HEK293 (cell line): Measurements from ENCODE around the gene KRT76.
A peak's percentile ranks its signal among the peaks of the same experiment; 100 is the strongest.

ENCODE experiments used
- CTCF ChIA-PET: fragments of 350-600 bp; formaldehyde crosslinking; extraction: SDS; loops from one replicate; lab custom pipeline; 2021; ENCODE audit warnings: antibody characterized with exemption; lab: Yijun Ruan, JAX
- POLR2A ChIA-PET: fragments of 300-600 bp; formaldehyde crosslinking; extraction: SDS; loops from one replicate; lab custom pipeline; 2020; ENCODE audit warnings: antibody characterized with exemption, inconsistent platforms; lab: Yijun Ruan, JAX
- H3K27ac ChIP-seq: fragments of 200-500 bp; sonication (Bioruptor generic); 2 replicates; pipeline ENCODE4 v1.5.1; 2014; ENCODE audit warnings: low read depth, low read length, control low read depth, inconsistent platforms; ENCODE audit errors: extremely low read depth
- H3K36me3 ChIP-seq, 2 experiments: fragments of 200-500 bp in 1 of 2; sonication (Bioruptor generic) in 1 of 2; 1 replicate in 1 of 2; 2 replicates in 1 of 2; pipeline ENCODE4 v1.5.1; 2014 to 2017; ENCODE audit warnings: inconsistent platforms in 2 of 2, low read length in 2 of 2; ENCODE audit not compliant: control insufficient read depth in 2 of 2, insufficient read depth in 1 of 2
- H3K4me1 ChIP-seq: fragments of 200-500 bp; sonication (Bioruptor generic); 2 replicates; pipeline ENCODE4 v1.5.1; 2014; ENCODE audit warnings: mild to moderate bottlenecking, low read length, inconsistent platforms; ENCODE audit not compliant: control insufficient read depth, insufficient read depth
- H3K4me3 ChIP-seq: 2 replicates; pipeline ENCODE4 v1.5.1; 2011; ENCODE audit warnings: low read depth, mild to moderate bottlenecking, control low read depth, low read length, moderate library complexity
- H3K9me3 ChIP-seq: fragments of 200-500 bp; sonication (Bioruptor generic); 2 replicates; pipeline ENCODE4 v1.5.1; 2014; ENCODE audit warnings: low read depth, low read length, inconsistent platforms; ENCODE audit not compliant: control insufficient read depth, insufficient read depth
- SETDB1 ChIP-seq: IDR thresholded peaks from one replicate; pipeline ENCODE4 v1.6.1; 2017; ENCODE audit warnings: mild to moderate bottlenecking, low read length, moderate library complexity, mixed read lengths; ENCODE audit not compliant: insufficient read length
- ZBTB17 ChIP-seq: fragments of 450-650 bp; formaldehyde crosslinking; IDR thresholded peaks from 2 replicates; pipeline ENCODE4 v1.5.1; 2016; ENCODE audit warnings: missing biosample characterization, missing genetic modification characterization
- ZBTB6 ChIP-seq: fragments of 450-650 bp; formaldehyde crosslinking; IDR thresholded peaks from 2 replicates; pipeline ENCODE4 v1.5.1; 2017; ENCODE audit warnings: missing biosample characterization, missing genetic modification characterization
- ZEB2 ChIP-seq: fragments of 450-650 bp; formaldehyde crosslinking; IDR thresholded peaks from 2 replicates; pipeline ENCODE4 v1.5.1; 2016; ENCODE audit warnings: missing biosample characterization, missing genetic modification characterization
- ZFP41 ChIP-seq: fragments of 450-650 bp; formaldehyde crosslinking; IDR thresholded peaks from 2 replicates; pipeline ENCODE4 v1.5.1; 2016; ENCODE audit warnings: missing biosample characterization, missing genetic modification characterization, borderline replicate concordance
- ZNF138 ChIP-seq: fragments of 450-650 bp; formaldehyde crosslinking; IDR thresholded peaks from 2 replicates; pipeline ENCODE4 v1.5.1; 2016; ENCODE audit warnings: missing biosample characterization, missing genetic modification characterization, borderline replicate concordance
- ZNF2 ChIP-seq: fragments of 450-650 bp; formaldehyde crosslinking; IDR thresholded peaks from 2 replicates; pipeline ENCODE4 v1.5.1; 2016; ENCODE audit warnings: missing biosample characterization, missing genetic modification characterization
- ZNF302 ChIP-seq: fragments of 450-650 bp; formaldehyde crosslinking; IDR thresholded peaks from 2 replicates; pipeline ENCODE4 v1.5.1; 2016; ENCODE audit warnings: missing biosample characterization, missing genetic modification characterization, low read depth
- ZNF433 ChIP-seq: fragments of 450-650 bp; formaldehyde crosslinking; IDR thresholded peaks from 2 replicates; pipeline ENCODE4 v1.5.1; 2016; ENCODE audit warnings: missing biosample characterization, missing genetic modification characterization, low read depth
- ZNF544 ChIP-seq: fragments of 450-650 bp; formaldehyde crosslinking; IDR thresholded peaks from 2 replicates; pipeline ENCODE4 v1.5.0; 2017; ENCODE audit warnings: missing biosample characterization, missing genetic modification characterization
- ZNF626 ChIP-seq: fragments of 450-650 bp; sonication (Bioruptor Pico); formaldehyde crosslinking; IDR thresholded peaks from 2 replicates; pipeline ENCODE4 v1.5.1; 2018; ENCODE audit warnings: missing biosample characterization, missing genetic modification characterization, inconsistent platforms
- ZNF660 ChIP-seq: fragments of 450-650 bp; IDR thresholded peaks from 2 replicates; pipeline ENCODE4 v1.5.1; 2018; ENCODE audit warnings: missing biosample characterization, mild to moderate bottlenecking, missing genetic modification characterization
- TF ChIP-seq, protein P1 (sequence below): fragments of 450-650 bp; formaldehyde crosslinking; IDR thresholded peaks from 2 replicates; pipeline ENCODE4 v1.5.1; 2017; ENCODE audit warnings: missing biosample characterization, missing genetic modification characterization

KRT76 gene

DNA sequence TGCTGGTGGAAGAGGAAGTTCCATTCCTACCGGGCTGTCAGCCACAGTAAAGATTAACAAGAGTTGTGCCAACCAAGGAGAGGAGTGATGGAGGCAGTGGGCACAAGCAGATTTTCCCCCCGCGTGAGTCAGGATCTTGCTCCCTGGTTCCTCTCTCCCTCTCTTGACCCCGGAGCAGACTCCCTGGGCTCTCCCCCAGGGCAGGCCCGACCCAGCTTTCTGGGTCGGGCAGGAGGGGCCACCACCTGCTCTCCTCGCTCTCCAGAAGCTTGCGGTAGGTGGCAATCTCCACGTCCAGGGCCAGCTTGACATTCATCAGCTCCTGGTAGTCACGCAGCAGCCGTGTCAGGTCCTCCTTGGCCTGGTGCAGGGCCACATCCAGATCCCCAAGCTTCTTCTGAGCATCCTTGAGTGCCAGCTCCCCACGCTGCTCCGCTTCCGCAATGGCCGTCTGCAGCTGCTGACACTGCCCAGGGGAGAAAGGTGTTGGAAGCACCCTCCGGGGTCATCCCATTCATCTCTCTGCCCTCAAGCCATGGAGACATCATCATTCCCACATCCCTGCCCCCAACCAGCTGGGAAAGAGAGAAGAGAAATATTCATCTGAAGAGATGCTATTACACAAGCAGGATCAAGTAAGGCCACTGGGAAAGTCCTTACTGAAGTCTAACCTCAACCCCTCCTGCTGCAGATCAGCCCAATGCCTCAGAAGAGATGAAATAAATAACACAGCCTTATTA lies 45.8 kb upstream of the KRT76 start:
- Histone ChIP-seq H3K4me3 (no peak overlapping the region), H3K9me3 (no peaks in the 10 kb centered on the region), H3K27ac (no peak overlapping the region), H3K4me1 (no peaks in the 10 kb centered on the region), H3K36me3 (no peaks in the 10 kb centered on the region)
- TF ChIP-seq ZNF626 (tag by site-specific recombination), result no peak
- TF ChIP-seq ZNF660, result no peak
- TF ChIP-seq, protein P1, sequence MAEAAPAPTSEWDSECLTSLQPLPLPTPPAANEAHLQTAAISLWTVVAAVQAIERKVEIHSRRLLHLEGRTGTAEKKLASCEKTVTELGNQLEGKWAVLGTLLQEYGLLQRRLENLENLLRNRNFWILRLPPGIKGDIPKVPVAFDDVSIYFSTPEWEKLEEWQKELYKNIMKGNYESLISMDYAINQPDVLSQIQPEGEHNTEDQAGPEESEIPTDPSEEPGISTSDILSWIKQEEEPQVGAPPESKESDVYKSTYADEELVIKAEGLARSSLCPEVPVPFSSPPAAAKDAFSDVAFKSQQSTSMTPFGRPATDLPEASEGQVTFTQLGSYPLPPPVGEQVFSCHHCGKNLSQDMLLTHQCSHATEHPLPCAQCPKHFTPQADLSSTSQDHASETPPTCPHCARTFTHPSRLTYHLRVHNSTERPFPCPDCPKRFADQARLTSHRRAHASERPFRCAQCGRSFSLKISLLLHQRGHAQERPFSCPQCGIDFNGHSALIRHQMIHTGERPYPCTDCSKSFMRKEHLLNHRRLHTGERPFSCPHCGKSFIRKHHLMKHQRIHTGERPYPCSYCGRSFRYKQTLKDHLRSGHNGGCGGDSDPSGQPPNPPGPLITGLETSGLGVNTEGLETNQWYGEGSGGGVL (tag by site-specific recombination), result no peak
- TF ChIP-seq ZNF2, result no peak
- POLR2A ChIA-PET, result no interaction called here
- CTCF ChIA-PET, result interaction anchor here (0.6 kb wide), 1 partner anchor 315 kb away, joined by 3 read pairs; no protein-coding TSS in a partner anchor

DNA sequence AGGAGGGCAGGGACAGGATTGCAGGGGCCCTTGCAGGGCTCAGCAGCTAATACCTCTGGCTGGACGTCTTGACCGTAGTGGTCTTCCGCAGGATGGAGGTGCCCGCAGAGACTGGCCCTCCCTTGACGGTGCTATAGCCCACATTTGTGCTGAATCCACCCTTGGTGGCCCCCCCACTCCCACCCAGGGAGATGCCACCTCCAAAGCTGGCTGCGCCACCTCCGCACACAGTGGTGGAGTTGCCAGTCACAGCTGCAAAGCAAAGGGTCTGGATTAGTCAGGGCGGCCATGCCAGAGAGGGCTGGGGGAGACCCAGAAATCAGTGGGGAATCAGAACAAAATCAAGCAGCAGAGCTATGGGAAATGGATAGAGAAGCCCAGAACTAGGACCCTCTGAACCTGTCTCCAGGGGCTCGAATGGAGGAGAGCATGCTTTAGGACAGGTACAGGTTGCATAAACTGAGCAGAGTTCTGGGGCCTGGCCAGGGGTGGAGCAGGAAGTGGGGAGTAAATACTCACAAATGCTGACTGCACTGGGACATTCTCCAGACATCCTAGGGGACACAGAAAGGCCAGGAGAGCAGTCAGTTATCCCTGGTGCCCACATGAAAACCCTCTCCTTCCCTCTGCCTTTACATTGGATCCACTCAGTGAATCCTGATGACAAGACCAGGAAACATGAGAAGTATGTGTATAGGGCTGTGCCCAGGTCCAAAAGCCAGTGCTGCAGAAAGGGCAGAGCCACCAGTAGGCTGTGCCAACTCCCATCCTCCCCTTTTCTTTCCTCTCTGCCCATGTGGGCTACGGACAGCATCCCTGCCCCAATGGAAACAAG lies 44.9 kb upstream of the KRT76 start:
- ChIA-PET POLR2A (no interaction called here), CTCF (interaction anchor here (0.6 kb wide), 1 partner anchor 314 kb away, joined by 3 read pairs; no protein-coding TSS in a partner anchor)
- Histone ChIP-seq H3K27ac (no peak overlapping the region), H3K9me3 (no peaks in the 10 kb centered on the region), H3K4me3 (no peak overlapping the region), H3K36me3 (no peaks in the 10 kb centered on the region), H3K4me1 (no peaks in the 10 kb centered on the region)
- no peak for TF ChIP-seq ZEB2 (tag by site-specific recombination)
- no peak for TF ChIP-seq ZFP41 (tag by site-specific recombination)
- TF ChIP-seq ZNF302 (tag by site-specific recombination), result no peak
- TF ChIP-seq ZNF433 (tag by site-specific recombination), result no peak
- TF ChIP-seq SETDB1, result no peak
- TF ChIP-seq ZNF138, result no peak
- no peak for TF ChIP-seq ZNF544 (tag by site-specific recombination)

DNA sequence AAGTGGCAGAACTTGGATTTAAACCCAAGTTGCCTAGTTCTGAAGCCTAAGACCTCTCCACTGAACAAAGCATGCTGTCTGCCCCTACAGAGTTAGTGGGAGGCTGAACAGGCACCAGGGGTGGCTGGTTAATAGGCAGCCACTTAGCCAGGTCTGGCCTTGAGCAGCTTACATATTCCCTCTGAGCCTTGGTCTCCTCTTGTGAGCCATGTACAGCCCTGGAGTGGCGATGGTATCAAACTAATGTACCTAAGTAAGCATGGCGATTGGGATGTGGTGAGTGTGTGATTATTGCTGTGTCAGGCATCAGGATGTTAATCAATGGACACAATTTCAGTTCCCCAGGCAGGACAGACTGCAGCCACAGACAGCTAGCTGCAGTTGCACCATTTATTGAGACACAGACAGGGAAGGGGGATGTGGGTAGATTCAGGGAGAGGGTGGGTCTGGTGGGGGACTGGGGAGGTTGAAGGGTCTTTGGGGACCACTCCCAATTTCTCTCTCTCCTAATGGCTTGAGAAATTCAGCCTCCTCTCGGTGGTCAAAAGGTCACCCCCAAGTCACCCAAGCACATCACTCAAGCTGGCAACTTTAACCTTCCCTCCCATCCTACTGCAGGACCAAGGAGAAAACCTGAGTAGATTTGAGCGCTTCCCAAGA lies 44.1 kb upstream of the KRT76 start:
- ChIA-PET POLR2A (no interaction called here), CTCF (no interaction called here)
- Histone ChIP-seq H3K4me3 (no peak overlapping the region), H3K27ac (no peak overlapping the region), H3K4me1 (no peaks in the 10 kb centered on the region), H3K36me3 (no peaks in the 10 kb centered on the region), H3K9me3 (no peaks in the 10 kb centered on the region)
- TF ChIP-seq ZBTB17 (tag by site-specific recombination) (peak; percentile 59), ZBTB6 (tag by site-specific recombination) (no peak)
